H1 (cell line): Measurements from ENCODE around the gene KCNMA1. TPM values are rescaled to one million over a fixed set of nuclear protein-coding genes. Genes with fewer than 3 reads are reported as not detected.

Experiments used
- CTCF ChIA-PET: fragments of 300-600 bp; sonication (Branson Sonifier 250); formaldehyde crosslinking; loops from one replicate; lab custom pipeline; 2021; ENCODE audit not compliant: partially characterized antibody; lab: Charles Lee
- POLR2A ChIA-PET: fragments of 300-600 bp; sonication (Branson Sonifier 250); formaldehyde crosslinking; loops from one replicate; lab custom pipeline; 2021; ENCODE audit warnings: inconsistent platforms; ENCODE audit not compliant: partially characterized antibody; lab: Charles Lee
- DNase-seq, 2 experiments: peaks; one replicate each; pipeline versions ENCODE4 v3.0.0 to v3.0.0-alpha.2; 2010 to 2022; ENCODE audit warnings: low spot score in 2 of 2, low read depth in 1 of 2, mixed read lengths in 1 of 2
- FAIRE-seq: peaks from 2 replicates; lab custom pipeline; 2011; peaks lifted over from hg19 to GRCh38; lab: Jason Lieb, UNC
- H2AFZ ChIP-seq: 2 replicates; pipeline ENCODE4 v1.8.1; 2012; ENCODE audit warnings: low read length, inconsistent platforms
- H2AK5ac ChIP-seq: 2 replicates; pipeline ENCODE4 v1.6.1; 2013; ENCODE audit warnings: low read depth, low read length
- H2BK120ac ChIP-seq: replicated peaks from 2 replicates; pipeline ENCODE3; 2013; ENCODE audit warnings: low read depth, low read length, inconsistent platforms
- H2BK12ac ChIP-seq: 2 replicates; pipeline ENCODE4 v1.6.1; 2013; ENCODE audit warnings: low read depth, low read length
- H2BK15ac ChIP-seq: 2 replicates; pipeline ENCODE4 v1.6.1; 2013; ENCODE audit warnings: low read length
- H2BK20ac ChIP-seq: 2 replicates; pipeline ENCODE4 v1.6.1; 2013; ENCODE audit warnings: low read length
- H2BK5ac ChIP-seq: 2 replicates; pipeline ENCODE4 v1.6.1; 2013; ENCODE audit warnings: low read depth, low read length
- H3K14ac ChIP-seq: 2 replicates; pipeline ENCODE4 v1.6.1; 2013; ENCODE audit warnings: inconsistent platforms; ENCODE audit not compliant: insufficient read length
- H3K18ac ChIP-seq: 2 replicates; pipeline ENCODE4 v1.6.1; 2013; ENCODE audit warnings: low read length; ENCODE audit errors: extremely low read depth
- H3K23ac ChIP-seq: 2 replicates; pipeline ENCODE4 v1.6.1; 2013; ENCODE audit warnings: inconsistent platforms; ENCODE audit not compliant: insufficient read length
- H3K23me2 ChIP-seq: 2 replicates; pipeline ENCODE4 v1.6.1; 2013; ENCODE audit warnings: low read depth, low read length
- H3K27ac ChIP-seq: 2 replicates; pipeline ENCODE4 v1.6.1; 2011; ENCODE audit warnings: low read depth, low read length, inconsistent platforms
- H3K27me3 ChIP-seq, 4 experiments: replicated peaks in 1 of 4; 1 replicate in 1 of 4; 2 replicates in 3 of 4; pipeline versions ENCODE4 v1.6.1 to v1.8.1; 2011 to 2013; ENCODE audit warnings: low read length in 3 of 4, mild to moderate bottlenecking in 3 of 4, inconsistent platforms in 2 of 4, mixed read lengths in 2 of 4, moderate library complexity in 1 of 4; ENCODE audit not compliant: control insufficient read depth in 3 of 4, insufficient read depth in 3 of 4; ENCODE audit errors: extremely low read depth in 1 of 4
- H3K36me3 ChIP-seq, 4 experiments: 2 replicates each; pipeline versions ENCODE4 v1.6.1 to v1.8.1; 2011 to 2013; ENCODE audit warnings: mild to moderate bottlenecking in 4 of 4, low read length in 3 of 4, moderate library complexity in 2 of 4, control low read depth in 1 of 4, inconsistent platforms in 1 of 4; ENCODE audit not compliant: insufficient read depth in 4 of 4, control insufficient read depth in 2 of 4
- H3K4ac ChIP-seq: replicated peaks from 2 replicates; pipeline ENCODE3; 2013; ENCODE audit warnings: low read length, low read depth, mixed read lengths, inconsistent platforms; ENCODE audit not compliant: insufficient read length
- H3K4me1 ChIP-seq, 4 experiments: replicated peaks in 1 of 4; 1 replicate in 1 of 4; 2 replicates in 3 of 4; pipeline versions ENCODE4 v1.6.1 to v1.8.1; 2011 to 2013; ENCODE audit warnings: low read length in 3 of 4, inconsistent platforms in 2 of 4, mixed read lengths in 1 of 4; ENCODE audit not compliant: insufficient read depth in 4 of 4, control insufficient read depth in 3 of 4
- H3K4me2 ChIP-seq, 2 experiments: 2 replicates each; pipeline versions ENCODE4 v1.6.1 to v1.8.1; 2011 to 2013; ENCODE audit warnings: low read depth in 2 of 2, low read length in 2 of 2, control low read depth in 1 of 2, inconsistent platforms in 1 of 2, mild to moderate bottlenecking in 1 of 2; ENCODE audit not compliant: insufficient read depth in 1 of 2
- H3K4me3 ChIP-seq, 4 experiments: fragments of 200-600, 300-600 bp in 1 of 4; sonication (generic), shearing (Covaris generic), sonication (Bioruptor Twin) in 1 of 4; 2 replicates each; pipeline versions ENCODE4 v1.5.1 to v1.8.1; 2011 to 2016; ENCODE audit warnings: low read length in 4 of 4, low read depth in 3 of 4, control low read depth in 2 of 4, inconsistent platforms in 2 of 4, mild to moderate bottlenecking in 2 of 4, mixed read lengths in 1 of 4, moderate library complexity in 1 of 4; ENCODE audit not compliant: insufficient read depth in 2 of 4; ENCODE audit errors: extremely low read depth in 1 of 4
- H3K56ac ChIP-seq: replicated peaks from 2 replicates; pipeline ENCODE3; 2013; ENCODE audit warnings: low read depth, mild to moderate bottlenecking, mixed read lengths, low read length, inconsistent platforms; ENCODE audit not compliant: insufficient read length
- H3K79me1 ChIP-seq: 2 replicates; pipeline ENCODE4 v1.6.1; 2013; ENCODE audit warnings: low read depth, low read length, control low read depth
- H3K79me2 ChIP-seq, 2 experiments: 2 replicates each; pipeline versions ENCODE4 v1.6.1 to v1.8.1; 2012 to 2013; ENCODE audit warnings: low read length in 2 of 2, mild to moderate bottlenecking in 2 of 2, inconsistent platforms in 1 of 2; ENCODE audit not compliant: insufficient read depth in 2 of 2, control insufficient read depth in 1 of 2
- H3K9ac ChIP-seq, 4 experiments: replicated peaks in 1 of 4; 1 replicate in 1 of 4; 2 replicates in 3 of 4; pipeline versions ENCODE4 v1.6.1 to v1.8.1; 2011 to 2013; ENCODE audit warnings: low read depth in 3 of 4, low read length in 3 of 4, control low read depth in 2 of 4, mild to moderate bottlenecking in 2 of 4, moderate library complexity in 2 of 4, inconsistent platforms in 1 of 4; ENCODE audit errors: extremely low read depth in 1 of 4
- H3K9me3 ChIP-seq, 2 experiments: 2 replicates each; pipeline versions ENCODE4 v1.6.1 to v1.8.1; 2012 to 2013; ENCODE audit warnings: mild to moderate bottlenecking in 2 of 2, moderate library complexity in 2 of 2, control low read depth in 1 of 2, inconsistent platforms in 1 of 2, low read depth in 1 of 2, low read length in 1 of 2, mixed read lengths in 1 of 2; ENCODE audit not compliant: insufficient read depth in 2 of 2
- H4K20me1 ChIP-seq, 2 experiments: replicated peaks in 1 of 2; 2 replicates each; pipeline versions ENCODE3 to v1.8.1; 2011 to 2013; ENCODE audit warnings: inconsistent platforms in 2 of 2, low read length in 2 of 2, mild to moderate bottlenecking in 1 of 2; ENCODE audit not compliant: insufficient read depth in 2 of 2, control insufficient read depth in 1 of 2
- H4K5ac ChIP-seq: 2 replicates; pipeline ENCODE4 v1.6.1; 2013; ENCODE audit warnings: low read length, low read depth, mixed read lengths, inconsistent platforms; ENCODE audit not compliant: insufficient read length
- H4K8ac ChIP-seq: 2 replicates; pipeline ENCODE4 v1.8.0; 2013; ENCODE audit warnings: mild to moderate bottlenecking, moderate library complexity, low read length, inconsistent platforms; ENCODE audit not compliant: insufficient read depth; ENCODE audit errors: extremely low read depth
- H4K91ac ChIP-seq: replicated peaks from 2 replicates; pipeline ENCODE3; 2013; ENCODE audit warnings: low read length, mixed read lengths, inconsistent platforms; ENCODE audit not compliant: insufficient read length
- CHD1 ChIP-seq: IDR thresholded peaks from 2 replicates; pipeline ENCODE4 v1.6.1; 2012; ENCODE audit warnings: low read depth, low read length, improper control_type of control experiment
- CREB1 ChIP-seq: IDR thresholded peaks from 2 replicates; pipeline ENCODE4 v1.6.1; 2012; ENCODE audit warnings: inconsistent platforms
- CTBP2 ChIP-seq: IDR thresholded peaks from 2 replicates; pipeline ENCODE4 v1.7.0; 2011; ENCODE audit warnings: borderline replicate concordance, mild to moderate bottlenecking, moderate library complexity, mixed read lengths, low read length; ENCODE audit not compliant: insufficient read depth, insufficient read length
- GTF2F1 ChIP-seq: IDR thresholded peaks from 2 replicates; pipeline ENCODE4 v1.6.1; 2012; ENCODE audit warnings: low read depth, low read length, improper control_type of control experiment, borderline replicate concordance
- JUN ChIP-seq: IDR thresholded peaks from 2 replicates; pipeline ENCODE4 v1.6.1; 2011; ENCODE audit warnings: low read depth, mild to moderate bottlenecking, improper control_type of control experiment, low read length
- KDM5A ChIP-seq: fragments of 200-600 bp; IDR thresholded peaks from 2 replicates; pipeline ENCODE4 v1.7.1; 2012; ENCODE audit warnings: mild to moderate bottlenecking, low read length, inconsistent platforms, mixed read lengths
- PHF8 ChIP-seq: fragments of 200-600 bp; sonication (generic); conservative IDR thresholded peaks from 2 replicates; pipeline ENCODE4 v1.7.1; 2012; ENCODE audit warnings: low read depth, mild to moderate bottlenecking, inconsistent platforms, low read length, moderate library complexity
- SAP30 ChIP-seq: fragments of 300-600 bp; sonication (generic); IDR thresholded peaks from 2 replicates; pipeline ENCODE4 v1.7.1; 2012; ENCODE audit warnings: low read length, moderate library complexity, mild to moderate bottlenecking, inconsistent platforms; ENCODE audit not compliant: insufficient read depth, insufficient replicate concordance
- SP2 ChIP-seq: IDR thresholded peaks from 2 replicates; pipeline ENCODE4 v1.6.1; 2012; ENCODE audit warnings: mild to moderate bottlenecking, low read length, inconsistent platforms
- TAF7 ChIP-seq: optimal IDR thresholded peaks from 2 replicates; pipeline ENCODE3; 2011; ENCODE audit warnings: low read depth, mild to moderate bottlenecking, inconsistent platforms, low read length, moderate library complexity, borderline replicate concordance
- WGBS, 2 experiments: shearing (Covaris generic) in 1 of 2; methylation state at CpG; one replicate each; pipeline versions ENCODE4 v1.1.6 to v1.1.7; 2013 to 2015; ENCODE audit warnings: low lambda C conversion rate in 2 of 2, mixed read lengths in 2 of 2, inconsistent platforms in 1 of 2, low coverage in 1 of 2, missing lambda C conversion rate in 1 of 2; ENCODE audit not compliant: insufficient replicate concordance in 2 of 2, insufficient coverage in 1 of 2, insufficient read length in 1 of 2; ENCODE audit errors: extremely low coverage in 1 of 2, missing lambda C conversion rate in 1 of 2; 5-methylcytosine and 5-hydroxymethylcytosine counted together
- polyA plus RNA-seq, 7 experiments: library from polyadenylated mRNA; depleted of rRNA in 3 of 7; stranded (reverse) in 5 of 7; unstranded in 2 of 7; fragments of >200 nt in 5 of 7; fragments of 200-250 nt in 2 of 7; gene quantifications; 1 replicate in 5 of 7; 2 replicates in 1 of 7; 4 replicates in 1 of 7; pipeline versions ENCODE4 v1.2.1 to v1.2.3, GENCODE V29; 2011 to 2013; ENCODE audit warnings: missing spikeins in 2 of 7, mixed read lengths in 2 of 7
- total RNA-seq: library from RNA; stranded (reverse); fragmentation: NEBNext Ultra II Directional; extraction: Animal tissue kit (Norgen Biotek cat#: 25700); gene quantifications from 2 replicates; pipeline ENCODE4 v1.2.1, GENCODE V29; 2021

Gene KCNMA1
- total and polyA plus RNA-seq, 2 of the 8 experiments (the other 6 are each of a cell fraction or from before 2014, with no cell fraction given) = 10.2 to 11.1 TPM

- H2BK15ac ChIP-seq = no peak overlapping the region
- H3K4me1 ChIP-seq = no peaks in the 10 kb centered on the region
- H2BK120ac ChIP-seq = no peak overlapping the region
- FAIRE-seq (no peak), DNase-seq (no peak)
- H4K91ac ChIP-seq = no peak overlapping the region
- no peak overlapping the region for H3K4ac ChIP-seq
- WGBS, 2 experiments = 84% methylated on average over 11 of the region's 11 CpGs; no CpG with 5 or more reads in 1 of the 2 experiments
- no peak overlapping the region for H3K18ac ChIP-seq
- no peak overlapping the region for H3K14ac ChIP-seq
- no peaks in the 10 kb centered on the region for H3K9me3 ChIP-seq
- H3K23me2 ChIP-seq = no peaks in the 10 kb centered on the region
- no peak overlapping the region for H2BK5ac ChIP-seq
- no peaks in the 10 kb centered on the region for H3K36me3 ChIP-seq
- H2AK5ac ChIP-seq = no peak overlapping the region
- H2AFZ ChIP-seq = no peak overlapping the region
- H2BK12ac ChIP-seq = no peak overlapping the region
- ChIA-PET CTCF (interaction anchor here (1.0 to 7.4 kb wide), 5 partner anchors 8 to 244 kb away, joined by 3 to 38 read pairs (median 7); no protein-coding TSS in a partner anchor), POLR2A (interaction anchor here (0.7 to 1.4 kb wide), 2 partner anchors 11 to 13 kb away, joined by 3 to 4 read pairs; no protein-coding TSS in a partner anchor)
- H3K56ac ChIP-seq = no peak overlapping the region
- no peaks in the 10 kb centered on the region for H4K20me1 ChIP-seq
- H2BK20ac ChIP-seq = no peak overlapping the region
- no peak overlapping the region for H4K8ac ChIP-seq
- no peak overlapping the region for H4K5ac ChIP-seq
- H3K9ac ChIP-seq = no peak overlapping the region
- TF ChIP-seq SP2 (no peak), PHF8 (no peak), TAF7 (no peak), CTBP2 (no peak), KDM5A (no peak), JUN (no peak), CHD1 (no peak), SAP30 (no peak), CREB1 (no peak), GTF2F1 (no peak)
- no peaks in the 10 kb centered on the region for H3K27me3 ChIP-seq
- H3K79me2 ChIP-seq = no peaks in the 10 kb centered on the region
- no peak overlapping the region for H3K4me2 ChIP-seq
- no peak overlapping the region for H3K4me3 ChIP-seq
- H3K79me1 ChIP-seq = no peaks in the 10 kb centered on the region
- no peak overlapping the region for H3K27ac ChIP-seq
- no peak overlapping the region for H3K23ac ChIP-seq
Measured at GRCh38 chr10:77417806-77418640, 219.6 kb downstream of the KCNMA1 start.
